Measurements from ENCODE around the gene CCR2.

The CCR2 gene

DNA sequence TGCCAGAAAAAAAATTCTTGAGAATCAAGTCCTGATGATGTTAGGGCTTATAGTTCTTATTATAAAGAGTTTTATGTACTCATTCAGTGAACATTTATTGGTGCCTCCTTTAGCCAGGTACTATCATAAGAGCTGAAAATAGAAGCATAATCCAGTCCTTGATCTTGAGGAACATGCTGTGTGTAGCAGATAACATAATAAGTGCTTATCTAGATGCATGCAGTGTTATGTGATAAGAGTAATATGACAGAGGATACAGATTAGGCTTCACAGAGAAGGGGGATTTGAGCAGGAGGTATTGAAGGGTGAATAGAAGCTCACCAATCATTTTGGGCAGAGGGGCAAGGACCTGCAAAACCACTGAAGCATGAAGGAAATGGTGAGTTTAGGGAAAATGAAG is 1.1 kb downstream of the CCR2 start:
- DNase-seq (ENCODE audit: low read depth) = no peak

DNA sequence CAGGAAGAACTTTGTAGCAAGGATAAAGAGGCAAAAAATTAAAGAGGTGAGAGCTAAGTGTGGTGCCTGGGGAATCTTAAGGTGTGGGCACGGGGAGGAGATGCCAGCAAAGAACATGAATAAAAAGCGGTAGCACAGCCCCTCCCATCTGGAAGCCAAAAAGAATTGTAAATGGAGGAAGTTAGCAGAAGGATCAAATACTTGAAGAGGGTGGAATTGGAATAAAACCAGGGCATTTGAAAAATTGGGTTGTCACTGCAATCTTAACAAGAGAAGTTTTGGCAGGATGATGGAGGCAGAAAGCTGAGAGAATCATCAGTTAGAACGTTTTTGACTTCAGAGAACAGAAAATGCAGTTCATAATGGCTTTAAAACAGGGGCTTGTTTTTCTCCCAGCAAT is 2.4 kb downstream of the CCR2 start:
- DNase-seq (ENCODE audit: low read depth) = no peak

DNA sequence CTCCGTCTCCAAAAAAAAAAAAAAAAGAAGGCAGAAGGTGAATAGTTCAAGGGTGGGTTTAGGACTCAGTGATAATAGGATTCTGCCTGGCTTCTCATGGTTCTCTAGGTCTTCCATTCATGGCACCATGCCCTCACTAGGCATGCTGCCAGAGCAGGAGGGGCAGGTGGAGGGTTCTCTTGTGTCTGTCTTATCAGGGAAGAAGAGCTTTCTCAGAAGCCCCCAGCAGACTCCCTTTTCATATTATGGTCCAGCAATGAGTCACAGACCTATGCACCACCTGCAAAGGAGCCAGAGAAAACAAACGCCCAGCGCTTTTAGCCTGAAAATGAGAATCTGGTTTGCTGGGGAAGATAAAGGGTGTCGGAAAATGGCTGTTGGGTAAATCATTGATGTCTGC is 3.0 kb downstream of the CCR2 start:
- DNase-seq (ENCODE audit: low read depth) = no peak

DNA sequence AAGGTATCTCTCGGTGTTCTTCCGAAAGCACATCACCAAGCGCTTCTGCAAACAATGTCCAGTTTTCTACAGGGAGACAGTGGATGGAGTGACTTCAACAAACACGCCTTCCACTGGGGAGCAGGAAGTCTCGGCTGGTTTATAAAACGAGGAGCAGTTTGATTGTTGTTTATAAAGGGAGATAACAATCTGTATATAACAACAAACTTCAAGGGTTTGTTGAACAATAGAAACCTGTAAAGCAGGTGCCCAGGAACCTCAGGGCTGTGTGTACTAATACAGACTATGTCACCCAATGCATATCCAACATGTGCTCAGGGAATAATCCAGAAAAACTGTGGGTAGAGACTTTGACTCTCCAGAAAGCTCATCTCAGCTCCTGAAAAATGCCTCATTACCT is 4.6 kb downstream of the CCR2 start:
- no peak for DNase-seq (ENCODE audit: low read depth)

DNA sequence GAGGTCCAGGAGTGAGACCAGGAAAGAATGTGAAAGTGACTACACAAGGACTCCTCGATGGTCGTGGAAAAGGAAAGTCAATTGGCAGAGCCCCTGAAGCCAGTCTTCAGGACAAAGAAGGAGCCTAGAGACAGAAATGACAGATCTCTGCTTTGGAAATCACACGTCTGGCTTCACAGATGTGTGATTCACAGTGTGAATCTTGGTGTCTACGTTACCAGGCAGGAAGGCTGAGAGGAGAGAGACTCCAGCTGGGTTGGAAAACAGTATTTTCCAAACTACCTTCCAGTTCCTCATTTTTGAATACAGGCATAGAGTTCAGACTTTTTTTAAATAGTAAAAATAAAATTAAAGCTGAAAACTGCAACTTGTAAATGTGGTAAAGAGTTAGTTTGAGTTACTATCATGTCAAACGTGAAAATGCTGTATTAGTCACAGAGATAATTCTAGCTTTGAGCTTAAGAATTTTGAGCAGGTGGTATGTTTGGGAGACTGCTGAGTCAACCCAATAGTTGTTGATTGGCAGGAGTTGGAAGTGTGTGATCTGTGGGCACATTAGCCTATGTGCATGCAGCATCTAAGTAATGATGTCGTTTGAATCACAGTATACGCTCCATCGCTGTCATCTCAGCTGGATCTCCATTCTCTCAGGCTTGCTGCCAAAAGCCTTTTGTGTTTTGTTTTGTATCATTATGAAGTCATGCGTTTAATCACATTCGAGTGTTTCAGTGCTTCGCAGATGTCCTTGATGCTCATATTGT is 6.0 kb downstream of the CCR2 start:
- no peak for DNase-seq (ENCODE audit: low read depth)

DNA sequence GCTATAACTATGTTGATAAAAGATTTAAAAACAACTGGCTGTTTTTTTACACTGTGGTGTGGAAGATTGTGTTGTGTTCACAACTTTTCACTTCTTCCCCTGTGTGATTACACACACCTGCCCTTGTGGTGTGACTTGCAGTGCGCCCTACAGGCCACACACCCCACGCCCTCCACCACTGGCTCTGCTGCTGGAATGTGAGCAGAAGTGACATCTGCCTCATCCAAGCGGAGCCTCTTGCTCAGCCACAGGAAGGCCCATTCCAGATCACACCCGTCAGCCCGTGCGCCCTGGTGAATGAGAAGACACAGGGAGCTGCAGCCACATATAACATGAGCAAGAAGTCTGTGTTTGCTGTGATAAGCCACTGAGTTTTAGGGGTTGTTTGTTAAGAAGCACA is 7.0 kb downstream of the CCR2 start:
- no peak for DNase-seq (ENCODE audit: low read depth)

DNA sequence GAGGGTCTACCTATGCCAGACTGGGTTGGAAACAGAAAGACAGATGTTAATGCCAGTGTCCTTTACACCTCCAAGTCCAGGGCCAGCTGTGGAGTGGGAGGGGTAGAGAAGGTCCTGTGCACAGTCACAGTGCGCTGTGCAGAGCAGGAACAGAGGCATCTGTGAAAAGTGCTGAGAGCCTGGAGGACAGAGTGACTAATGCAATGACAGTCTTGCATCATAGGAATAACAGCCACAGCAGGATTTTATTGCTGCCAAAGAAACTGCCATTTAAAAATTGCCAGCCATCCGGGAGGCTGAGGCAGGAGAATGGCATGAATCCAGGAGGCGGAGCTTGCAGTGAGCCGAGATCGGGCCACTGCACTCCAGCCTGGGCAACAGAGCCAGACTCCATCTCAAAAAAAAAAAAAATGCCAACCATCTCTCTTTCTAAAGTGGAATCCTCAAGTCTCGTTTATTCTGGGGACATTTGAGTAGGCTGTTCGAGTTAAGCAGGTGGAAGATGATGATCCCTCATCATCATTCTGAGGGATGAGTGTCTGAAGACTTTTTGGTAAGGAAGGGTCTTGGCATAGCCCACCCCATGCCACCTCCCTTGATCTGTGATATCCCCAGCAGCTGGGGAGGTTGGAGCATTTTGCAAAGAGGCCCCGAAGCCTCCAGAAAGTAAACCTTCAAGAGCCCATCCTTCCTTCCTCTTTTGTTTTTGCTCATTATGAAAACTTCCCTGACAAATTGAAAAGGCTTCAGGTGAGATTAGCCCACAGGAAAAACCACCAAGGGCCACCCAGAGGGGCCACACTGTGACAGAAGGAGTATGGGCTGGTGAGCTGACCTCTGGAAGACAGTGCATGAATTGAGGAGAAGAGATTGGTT is 7.7 kb downstream of the CCR2 start:
- no peak for DNase-seq (ENCODE audit: low read depth)

DNA sequence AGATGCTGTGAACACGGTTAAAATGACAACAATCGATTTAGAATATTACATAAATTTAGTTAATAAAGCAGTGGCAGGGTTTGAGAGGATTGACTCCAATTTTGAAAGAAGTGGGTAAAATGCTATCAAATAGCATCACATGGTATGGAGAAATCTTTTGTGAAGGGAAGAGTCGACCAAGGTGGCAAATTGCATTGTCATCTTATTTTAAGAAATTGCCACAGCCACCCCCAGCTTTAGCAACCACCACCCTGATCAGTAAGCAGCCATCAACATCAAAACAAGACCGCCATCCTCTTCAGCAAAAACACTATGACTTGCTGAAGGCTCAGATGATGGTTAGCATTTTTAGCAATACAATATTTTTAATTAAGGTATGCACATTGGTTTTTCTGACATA is 11.1 kb downstream of the CCR2 start:
- DNase-seq (ENCODE audit: low read depth) = no peak

DNA sequence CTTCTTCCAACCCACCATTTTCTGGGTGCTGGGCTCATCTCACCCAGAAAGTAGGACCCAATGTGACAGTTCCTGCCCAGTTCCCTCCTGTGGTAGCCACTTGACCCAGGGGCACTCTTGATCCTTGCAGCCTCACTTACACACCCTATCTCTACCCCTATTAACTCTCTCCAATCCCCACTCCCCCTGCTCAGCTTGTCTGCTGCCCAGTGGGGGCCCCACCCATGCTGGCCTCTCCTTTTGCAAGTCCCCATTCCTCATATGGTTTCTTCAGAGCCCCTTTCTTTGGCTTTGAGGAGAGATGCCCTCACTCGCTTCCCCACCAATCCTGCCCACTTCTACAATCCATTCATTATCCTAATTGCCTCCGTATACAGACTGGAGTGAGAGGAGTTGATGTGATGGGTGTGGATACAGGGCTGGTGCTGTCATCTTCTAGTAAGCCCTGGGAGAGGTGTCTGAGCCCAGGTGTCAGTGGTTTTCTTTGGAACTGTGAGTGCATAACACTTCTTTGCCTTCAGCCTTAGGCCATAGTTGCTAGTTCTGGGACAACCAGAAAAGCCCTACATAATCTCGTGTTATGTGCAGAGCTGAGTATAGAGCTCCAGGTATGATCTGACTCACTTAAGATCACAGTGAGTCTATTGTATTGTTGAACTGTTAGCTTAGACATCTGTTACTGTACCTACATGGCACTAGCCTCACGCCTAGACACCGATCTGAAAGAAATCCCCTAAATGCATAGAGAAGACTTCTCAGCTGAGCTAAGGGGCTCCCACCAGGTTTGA is 12.0 kb downstream of the CCR2 start:
- no peak for DNase-seq (ENCODE audit: low read depth)

DNA sequence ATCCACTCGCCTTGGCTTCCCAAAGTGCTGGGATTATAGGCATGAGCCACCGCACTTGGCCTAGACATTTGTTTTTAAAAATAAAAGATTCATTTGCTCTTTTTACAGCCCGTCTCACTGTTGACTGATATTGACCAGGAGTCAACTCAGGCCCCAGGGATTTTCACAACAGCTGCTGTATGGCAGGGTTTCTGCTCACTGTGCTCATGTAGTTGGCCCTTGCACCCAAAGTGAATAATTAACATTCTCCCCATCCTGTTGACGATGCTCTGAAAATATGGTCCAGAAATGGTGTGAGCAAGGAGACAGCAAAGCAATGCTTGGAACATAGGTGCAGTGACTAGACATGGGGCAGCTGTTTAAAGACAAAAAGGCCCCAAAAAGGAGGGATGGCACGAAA is 13.9 kb downstream of the CCR2 start:
- no peak for DNase-seq (ENCODE audit: low read depth)

DNA sequence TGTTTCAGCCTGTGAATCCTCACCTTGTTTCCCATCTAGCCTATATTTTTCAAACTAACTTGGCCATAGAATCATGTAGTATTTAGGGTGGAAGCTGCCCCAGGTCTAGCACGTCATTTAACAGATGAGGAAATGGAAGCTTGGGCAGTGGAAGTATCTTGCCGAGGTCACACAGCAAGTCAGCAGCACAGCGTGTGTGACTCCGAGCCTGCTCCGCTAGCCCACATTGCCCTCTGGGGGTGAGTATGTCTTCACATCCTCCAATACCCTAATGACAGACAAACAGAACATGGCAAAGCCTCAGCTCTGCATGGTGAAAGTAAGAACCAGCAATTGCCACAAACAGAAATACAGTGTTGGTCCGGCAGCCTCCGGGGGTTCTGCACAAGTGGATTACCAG is 14.7 kb downstream of the CCR2 start:
- DNase-seq (ENCODE audit: low read depth) = peak; percentile 38

DNA sequence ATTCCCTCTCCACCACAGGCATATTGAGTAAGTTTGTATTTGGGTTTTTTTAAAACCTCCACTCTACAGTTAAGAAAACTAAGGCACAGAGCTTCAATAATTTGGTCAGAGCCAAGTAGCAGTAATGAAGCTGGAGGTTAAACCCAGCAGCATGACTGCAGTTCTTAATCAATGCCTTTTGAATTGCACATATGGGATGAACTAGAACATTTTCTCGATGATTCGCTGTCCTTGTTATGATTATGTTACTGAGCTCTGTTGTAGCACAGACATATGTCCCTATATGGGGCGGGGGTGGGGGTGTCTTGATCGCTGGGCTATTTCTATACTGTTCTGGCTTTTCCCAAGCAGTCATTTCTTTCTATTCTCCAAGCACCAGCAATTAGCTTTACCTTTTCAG is 15.2 kb downstream of the CCR2 start:
- no peak for DNase-seq (ENCODE audit: low read depth)

DNA sequence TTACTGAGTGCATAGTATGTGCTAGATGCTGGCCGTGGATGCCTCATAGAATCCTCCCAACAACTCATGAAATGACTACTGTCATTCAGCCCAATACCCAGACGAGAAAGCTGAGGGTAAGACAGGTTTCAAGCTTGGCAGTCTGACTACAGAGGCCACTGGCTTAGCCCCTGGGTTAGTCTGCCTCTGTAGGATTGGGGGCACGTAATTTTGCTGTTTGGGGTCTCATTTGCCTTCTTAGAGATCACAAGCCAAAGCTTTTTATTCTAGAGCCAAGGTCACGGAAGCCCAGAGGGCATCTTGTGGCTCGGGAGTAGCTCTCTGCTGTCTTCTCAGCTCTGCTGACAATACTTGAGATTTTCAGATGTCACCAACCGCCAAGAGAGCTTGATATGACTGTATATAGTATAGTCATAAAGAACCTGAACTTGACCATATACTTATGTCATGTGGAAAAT is 15.8 kb downstream of the CCR2 start:
- no peak for DNase-seq (ENCODE audit: low read depth)

DNA sequence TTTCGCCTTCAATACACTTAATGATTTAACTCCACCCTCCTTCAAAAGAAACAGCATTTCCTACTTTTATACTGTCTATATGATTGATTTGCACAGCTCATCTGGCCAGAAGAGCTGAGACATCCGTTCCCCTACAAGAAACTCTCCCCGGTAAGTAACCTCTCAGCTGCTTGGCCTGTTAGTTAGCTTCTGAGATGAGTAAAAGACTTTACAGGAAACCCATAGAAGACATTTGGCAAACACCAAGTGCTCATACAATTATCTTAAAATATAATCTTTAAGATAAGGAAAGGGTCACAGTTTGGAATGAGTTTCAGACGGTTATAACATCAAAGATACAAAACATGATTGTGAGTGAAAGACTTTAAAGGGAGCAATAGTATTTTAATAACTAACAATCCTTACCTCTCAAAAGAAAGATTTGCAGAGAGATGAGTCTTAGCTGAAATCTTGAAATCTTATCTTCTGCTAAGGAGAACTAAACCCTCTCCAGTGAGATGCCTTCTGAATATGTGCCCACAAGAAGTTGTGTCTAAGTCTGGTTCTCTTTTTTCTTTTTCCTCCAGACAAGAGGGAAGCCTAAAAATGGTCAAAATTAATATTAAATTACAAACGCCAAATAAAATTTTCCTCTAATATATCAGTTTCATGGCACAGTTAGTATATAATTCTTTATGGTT is 17.1 kb downstream of the CCR2 start, which contains the start of gene CCR5:
Gene CCR5, plus strand, starts transcription at position 108 of the 680 bp plus-strand sequence. CDS start 1,957 bp downstream, outside the sequence.
- no peak for DNase-seq (ENCODE audit: low read depth)

DNA sequence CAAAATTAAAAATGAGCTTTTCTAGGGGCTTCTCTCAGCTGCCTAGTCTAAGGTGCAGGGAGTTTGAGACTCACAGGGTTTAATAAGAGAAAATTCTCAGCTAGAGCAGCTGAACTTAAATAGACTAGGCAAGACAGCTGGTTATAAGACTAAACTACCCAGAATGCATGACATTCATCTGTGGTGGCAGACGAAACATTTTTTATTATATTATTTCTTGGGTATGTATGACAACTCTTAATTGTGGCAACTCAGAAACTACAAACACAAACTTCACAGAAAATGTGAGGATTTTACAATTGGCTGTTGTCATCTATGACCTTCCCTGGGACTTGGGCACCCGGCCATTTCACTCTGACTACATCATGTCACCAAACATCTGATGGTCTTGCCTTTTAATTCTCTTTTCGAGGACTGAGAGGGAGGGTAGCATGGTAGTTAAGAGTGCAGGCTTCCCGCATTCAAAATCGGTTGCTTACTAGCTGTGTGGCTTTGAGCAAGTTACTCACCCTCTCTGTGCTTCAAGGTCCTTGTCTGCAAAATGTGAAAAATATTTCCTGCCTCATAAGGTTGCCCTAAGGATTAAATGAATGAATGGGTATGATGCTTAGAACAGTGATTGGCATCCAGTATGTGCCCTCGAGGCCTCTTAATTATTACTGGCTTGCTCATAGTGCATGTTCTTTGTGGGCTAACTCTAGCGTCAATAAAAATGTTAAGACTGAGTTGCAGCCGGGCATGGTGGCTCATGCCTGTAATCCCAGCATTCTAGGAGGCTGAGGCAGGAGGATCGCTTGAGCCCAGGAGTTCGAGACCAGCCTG is 17.8 kb downstream of the CCR2 start:
- no peak for DNase-seq (ENCODE audit: low read depth)

DNA sequence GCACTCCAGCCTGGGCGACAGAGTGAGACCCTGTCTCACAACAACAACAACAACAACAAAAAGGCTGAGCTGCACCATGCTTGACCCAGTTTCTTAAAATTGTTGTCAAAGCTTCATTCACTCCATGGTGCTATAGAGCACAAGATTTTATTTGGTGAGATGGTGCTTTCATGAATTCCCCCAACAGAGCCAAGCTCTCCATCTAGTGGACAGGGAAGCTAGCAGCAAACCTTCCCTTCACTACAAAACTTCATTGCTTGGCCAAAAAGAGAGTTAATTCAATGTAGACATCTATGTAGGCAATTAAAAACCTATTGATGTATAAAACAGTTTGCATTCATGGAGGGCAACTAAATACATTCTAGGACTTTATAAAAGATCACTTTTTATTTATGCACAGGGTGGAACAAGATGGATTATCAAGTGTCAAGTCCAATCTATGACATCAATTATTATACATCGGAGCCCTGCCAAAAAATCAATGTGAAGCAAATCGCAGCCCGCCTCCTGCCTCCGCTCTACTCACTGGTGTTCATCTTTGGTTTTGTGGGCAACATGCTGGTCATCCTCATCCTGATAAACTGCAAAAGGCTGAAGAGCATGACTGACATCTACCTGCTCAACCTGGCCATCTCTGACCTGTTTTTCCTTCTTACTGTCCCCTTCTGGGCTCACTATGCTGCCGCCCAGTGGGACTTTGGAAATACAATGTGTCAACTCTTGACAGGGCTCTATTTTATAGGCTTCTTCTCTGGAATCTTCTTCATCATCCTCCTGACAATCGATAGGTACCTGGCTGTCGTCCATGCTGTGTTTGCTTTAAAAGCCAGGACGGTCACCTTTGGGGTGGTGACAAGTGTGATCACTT is 18.8 kb downstream of the CCR2 start:
- DNase-seq (ENCODE audit: low read depth) = no peak

DNA sequence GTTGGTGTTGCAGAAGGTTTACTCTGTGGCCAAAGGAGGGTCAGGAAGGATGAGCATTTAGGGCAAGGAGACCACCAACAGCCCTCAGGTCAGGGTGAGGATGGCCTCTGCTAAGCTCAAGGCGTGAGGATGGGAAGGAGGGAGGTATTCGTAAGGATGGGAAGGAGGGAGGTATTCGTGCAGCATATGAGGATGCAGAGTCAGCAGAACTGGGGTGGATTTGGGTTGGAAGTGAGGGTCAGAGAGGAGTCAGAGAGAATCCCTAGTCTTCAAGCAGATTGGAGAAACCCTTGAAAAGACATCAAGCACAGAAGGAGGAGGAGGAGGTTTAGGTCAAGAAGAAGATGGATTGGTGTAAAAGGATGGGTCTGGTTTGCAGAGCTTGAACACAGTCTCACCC is 20.8 kb downstream of the CCR2 start:
- no peak for DNase-seq (ENCODE audit: low read depth)

DNA sequence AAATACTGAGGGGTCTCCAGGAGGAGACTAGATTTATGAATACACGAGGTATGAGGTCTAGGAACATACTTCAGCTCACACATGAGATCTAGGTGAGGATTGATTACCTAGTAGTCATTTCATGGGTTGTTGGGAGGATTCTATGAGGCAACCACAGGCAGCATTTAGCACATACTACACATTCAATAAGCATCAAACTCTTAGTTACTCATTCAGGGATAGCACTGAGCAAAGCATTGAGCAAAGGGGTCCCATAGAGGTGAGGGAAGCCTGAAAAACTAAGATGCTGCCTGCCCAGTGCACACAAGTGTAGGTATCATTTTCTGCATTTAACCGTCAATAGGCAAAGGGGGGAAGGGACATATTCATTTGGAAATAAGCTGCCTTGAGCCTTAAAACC is 21.3 kb downstream of the CCR2 start:
- no peak for DNase-seq (ENCODE audit: low read depth)

DNA sequence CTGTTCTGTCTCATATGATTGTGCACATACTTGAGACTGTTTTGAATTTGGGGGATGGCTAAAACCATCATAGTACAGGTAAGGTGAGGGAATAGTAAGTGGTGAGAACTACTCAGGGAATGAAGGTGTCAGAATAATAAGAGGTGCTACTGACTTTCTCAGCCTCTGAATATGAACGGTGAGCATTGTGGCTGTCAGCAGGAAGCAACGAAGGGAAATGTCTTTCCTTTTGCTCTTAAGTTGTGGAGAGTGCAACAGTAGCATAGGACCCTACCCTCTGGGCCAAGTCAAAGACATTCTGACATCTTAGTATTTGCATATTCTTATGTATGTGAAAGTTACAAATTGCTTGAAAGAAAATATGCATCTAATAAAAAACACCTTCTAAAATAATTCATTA is 21.9 kb downstream of the CCR2 start:
- DNase-seq (ENCODE audit: low read depth) = no peak

DNA sequence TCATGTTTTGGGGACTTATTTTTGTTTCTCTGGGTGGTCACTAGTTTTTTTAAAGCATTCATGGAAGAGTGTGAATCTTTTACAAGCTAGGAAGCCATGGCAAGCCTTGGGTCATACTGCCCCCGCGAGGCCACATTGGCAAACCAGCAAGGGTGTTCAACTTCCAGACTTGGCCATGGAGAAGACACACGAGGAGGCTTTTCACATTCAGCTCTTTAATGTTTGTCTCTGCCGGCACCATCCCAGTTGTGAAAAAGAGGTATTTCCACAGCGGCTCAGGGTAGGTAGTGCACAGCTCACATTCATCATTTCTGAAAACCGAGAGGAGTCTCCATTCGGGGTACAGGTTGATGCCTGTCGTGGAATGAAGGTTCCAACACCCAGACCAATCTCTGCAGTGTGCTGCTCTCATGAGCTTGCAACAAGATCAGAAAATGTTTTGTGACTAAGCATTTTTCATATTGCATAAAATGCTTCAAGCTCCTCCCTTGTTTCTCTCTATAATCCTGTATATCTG is 24.6 kb downstream of the CCR2 start:
- DNase-seq (ENCODE audit: low read depth) = peak; percentile 19
